ENCODE results near the gene PCP4.

DNA sequence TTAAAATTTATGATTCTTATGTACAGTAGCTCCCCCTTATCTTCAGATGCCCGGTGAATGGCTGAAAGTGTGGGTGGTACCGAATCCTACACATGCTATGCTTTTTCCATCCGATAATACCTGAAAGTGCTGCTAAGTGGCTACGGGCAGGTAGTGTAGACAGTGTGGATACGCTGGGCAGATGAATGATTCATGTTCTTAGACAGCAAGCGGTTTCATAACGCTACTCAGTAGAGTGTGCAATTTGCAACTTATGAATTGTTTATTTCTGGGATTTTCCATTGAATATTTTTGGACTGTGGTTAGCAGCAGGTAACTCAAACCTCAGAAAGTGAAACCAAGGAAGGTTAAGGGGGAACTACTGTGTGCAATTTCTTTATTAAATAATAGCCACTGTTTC, 7.5 kb downstream of the PCP4 start:
- TF ChIP-seq, protein P1, sequence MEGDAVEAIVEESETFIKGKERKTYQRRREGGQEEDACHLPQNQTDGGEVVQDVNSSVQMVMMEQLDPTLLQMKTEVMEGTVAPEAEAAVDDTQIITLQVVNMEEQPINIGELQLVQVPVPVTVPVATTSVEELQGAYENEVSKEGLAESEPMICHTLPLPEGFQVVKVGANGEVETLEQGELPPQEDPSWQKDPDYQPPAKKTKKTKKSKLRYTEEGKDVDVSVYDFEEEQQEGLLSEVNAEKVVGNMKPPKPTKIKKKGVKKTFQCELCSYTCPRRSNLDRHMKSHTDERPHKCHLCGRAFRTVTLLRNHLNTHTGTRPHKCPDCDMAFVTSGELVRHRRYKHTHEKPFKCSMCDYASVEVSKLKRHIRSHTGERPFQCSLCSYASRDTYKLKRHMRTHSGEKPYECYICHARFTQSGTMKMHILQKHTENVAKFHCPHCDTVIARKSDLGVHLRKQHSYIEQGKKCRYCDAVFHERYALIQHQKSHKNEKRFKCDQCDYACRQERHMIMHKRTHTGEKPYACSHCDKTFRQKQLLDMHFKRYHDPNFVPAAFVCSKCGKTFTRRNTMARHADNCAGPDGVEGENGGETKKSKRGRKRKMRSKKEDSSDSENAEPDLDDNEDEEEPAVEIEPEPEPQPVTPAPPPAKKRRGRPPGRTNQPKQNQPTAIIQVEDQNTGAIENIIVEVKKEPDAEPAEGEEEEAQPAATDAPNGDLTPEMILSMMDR (IDR thresholded peaks at IDR 0.05), result no peak
- no peak for TF ChIP-seq EZH2 (IDR thresholded peaks at IDR 0.05)
- no peak for TF ChIP-seq EZH2phosphoT487 (IDR thresholded peaks at IDR 0.05)
